GM21423 (cell line): ENCODE measurements around the gene ILDR2.

Experiments used
- ATAC-seq: cut with Tn5 transposase; IDR thresholded peaks from one replicate; pipeline ENCODE4 v1.9.1; 2021; ENCODE audit warnings: mild to moderate bottlenecking, moderate library complexity; ENCODE audit not compliant: unreplicated experiment

The ILDR2 gene

GRCh38 chr1:166925810-166926478, 49.4 kb downstream of the ILDR2 start:
- ATAC-seq, result no peak

- peak; percentile 91 for ATAC-seq
These were observed 50.4 kb downstream of the ILDR2 start for GRCh38 chr1:166924823-166925541.

GRCh38 chr1:166920561-166921475, 54.5 kb downstream of the ILDR2 start:
- no peak for ATAC-seq

GRCh38 chr1:166918956-166919316, 56.4 kb downstream of the ILDR2 start:
- no peak for ATAC-seq

GRCh38 chr1:166918088-166918955, 57.0 kb downstream of the ILDR2 start:
- no peak for ATAC-seq

GRCh38 chr1:166915941-166916340, 59.4 kb downstream of the ILDR2 start:
- ATAC-seq, result no peak

- no peak for ATAC-seq
These were observed 60.3 kb downstream of the ILDR2 start for GRCh38 chr1:166915042-166915441.

- no peak for ATAC-seq
These were observed 61.2 kb downstream of the ILDR2 start for GRCh38 chr1:166914111-166914510.

- ATAC-seq, result no peak
These were observed 63.7 kb downstream of the ILDR2 start for GRCh38 chr1:166911624-166912023.

GRCh38 chr1:166910396-166910994, 64.8 kb downstream of the ILDR2 start:
- peak; percentile 97 for ATAC-seq

- no peak for ATAC-seq
These were observed 66.4 kb downstream of the ILDR2 start for GRCh38 chr1:166908942-166909341.

GRCh38 chr1:166907763-166908162, 67.6 kb downstream of the ILDR2 start:
- ATAC-seq, result no peak

- no peak for ATAC-seq
These were observed 68.3 kb downstream of the ILDR2 start for GRCh38 chr1:166907051-166907450.

- no peak for ATAC-seq
These were observed 68.7 kb downstream of the ILDR2 start for GRCh38 chr1:166906647-166907046.

- ATAC-seq, result no peak
These were observed 69.4 kb downstream of the ILDR2 start for GRCh38 chr1:166905900-166906299.

- no peak for ATAC-seq
These were observed 70.2 kb downstream of the ILDR2 start for GRCh38 chr1:166905136-166905535.

GRCh38 chr1:166903232-166903631, 72.1 kb downstream of the ILDR2 start:
- ATAC-seq, result no peak

- ATAC-seq, result no peak
These were observed 73.1 kb downstream of the ILDR2 start for GRCh38 chr1:166902279-166902678.

- ATAC-seq, result no peak
These were observed 74.4 kb downstream of the ILDR2 start for GRCh38 chr1:166900987-166901386.

- ATAC-seq, result no peak
These were observed 75.6 kb downstream of the ILDR2 start for GRCh38 chr1:166899769-166900168.
